ENCODE measurements around the gene DNAJB7. TPM values are rescaled to one million over a fixed set of nuclear protein-coding genes. Genes with fewer than 3 reads are reported as not detected.
"Not testable (repeated sequence)": the region's sequence is repeated elsewhere in the genome, so short reads cannot be mapped to it uniquely, and the experiment has no call there.

DNAJB7 gene
- total RNA-seq, 4 donors from 2014 or later: not detected

- no peak for TF ChIP-seq CTCF (IDR thresholded peaks at IDR 0.05)
- ATAC-seq (ENCODE audit: low FRiP score): no peak
- DNase-seq (ENCODE audit: low spot score): no peak
Observed at GRCh38 chr22:40844951-40845350, 17.0 kb downstream of the DNAJB7 start.

- DNase-seq (ENCODE audit: low spot score) (no peak), ATAC-seq (ENCODE audit: low FRiP score) (no peak)
- no peak for TF ChIP-seq CTCF (IDR thresholded peaks at IDR 0.05)
Observed at GRCh38 chr22:40838486-40838885, 23.4 kb downstream of the DNAJB7 start.

- no peak for DNase-seq (ENCODE audit: low spot score)
- ATAC-seq (ENCODE audit: low FRiP score): no peak
- TF ChIP-seq CTCF (IDR thresholded peaks at IDR 0.05): no peak
Observed at GRCh38 chr22:40834619-40835018, 27.3 kb downstream of the DNAJB7 start.

- no peak for ATAC-seq (ENCODE audit: low FRiP score)
- no peak for TF ChIP-seq CTCF (IDR thresholded peaks at IDR 0.05)
- no peak for DNase-seq (ENCODE audit: low spot score)
Observed at GRCh38 chr22:40829131-40829530, 32.8 kb downstream of the DNAJB7 start.

- peak; percentile 66 for ATAC-seq (ENCODE audit: low FRiP score)
- TF ChIP-seq CTCF (IDR thresholded peaks at IDR 0.05): no peak
- no peak for DNase-seq (ENCODE audit: low spot score)
Observed at GRCh38 chr22:40826984-40827741, 34.8 kb downstream of the DNAJB7 start.

- ATAC-seq (ENCODE audit: low FRiP score); DNase-seq (ENCODE audit: low spot score): not testable (repeated sequence)
Observed at GRCh38 chr22:40826292-40826691, 35.6 kb downstream of the DNAJB7 start.

GRCh38 chr22:40823426-40823825, 38.5 kb downstream of the DNAJB7 start:
- DNase-seq (ENCODE audit: low spot score): no peak
- no peak for TF ChIP-seq CTCF (IDR thresholded peaks at IDR 0.05)
- no peak for ATAC-seq (ENCODE audit: low FRiP score)

All from omental fat pad (tissue), 4 donors.